ENCODE data around the gene NUCKS1. TPM values are rescaled to one million over a fixed set of nuclear protein-coding genes. Genes with fewer than 3 reads are reported as not detected.

The NUCKS1 gene
- total RNA-seq, 2 donors from 2014 or later, result 80.6 to 116 TPM

GRCh38 chr1:205681364-205681763 is 68.6 kb downstream of the NUCKS1 start:
- Histone ChIP-seq H3K36me3 (no peaks in the 10 kb centered on the region), H3K27ac (peak overlapping the region; percentile 33 to 83), H3K4me3 (no peak overlapping the region), H3K9me3 (no peaks in the 10 kb centered on the region), H3K4me1 (ENCODE audit: control insufficient read depth in 1 of 2, low read depth in 2 of 2) (peaks cover 18 to 32% of the 10 kb centered on the region in 2 donors), H3K27me3 (replicated peaks; ENCODE audit: insufficient read depth) (no peaks in the 10 kb centered on the region)
- TF ChIP-seq CTCF (IDR thresholded peaks at IDR 0.05), result no peak
- no peak for ATAC-seq (ENCODE audit: insufficient number of reproducible peaks, low FRiP score, low read depth)
- no peak for DNase-seq (ENCODE audit: low spot score)

- no peak for TF ChIP-seq CTCF (IDR thresholded peaks at IDR 0.05)
- H3K4me1 ChIP-seq (ENCODE audit: control insufficient read depth in 1 of 2, low read depth in 2 of 2), result peaks cover 18 to 40% of the 10 kb centered on the region in 2 donors
- H3K4me3 ChIP-seq, result peak within 1 kb of the TSS; percentile 83
- H3K9me3 ChIP-seq, result no peaks in the 10 kb centered on the region
- ATAC-seq (ENCODE audit: insufficient number of reproducible peaks, low FRiP score, low read depth), result no peak
- peak within 1 kb of the TSS; percentile 83 to 89 for H3K27ac ChIP-seq
- DNase-seq (ENCODE audit: low spot score), result no peak
- no peaks in the 10 kb centered on the region for H3K36me3 ChIP-seq
- no peaks in the 10 kb centered on the region for H3K27me3 ChIP-seq (replicated peaks; ENCODE audit: insufficient read depth)
Measured at GRCh38 chr1:205680073-205680851, 69.7 kb downstream of the NUCKS1 start, which contains the start of gene SLC45A3. Gene SLC45A3 (minus strand): TSS chr1:205680509. CDS start chr1:205664656, 15,853 bp downstream.

GRCh38 chr1:205678286-205679111 is 71.5 kb downstream of the NUCKS1 start:
- Histone ChIP-seq H3K9me3 (no peaks in the 10 kb centered on the region), H3K4me1 (ENCODE audit: control insufficient read depth in 1 of 2, low read depth in 2 of 2) (peaks cover 18 to 48% of the 10 kb centered on the region in 2 donors), H3K4me3 (peak overlapping the region; percentile 83), H3K36me3 (no peaks in the 10 kb centered on the region), H3K27me3 (replicated peaks; ENCODE audit: insufficient read depth) (no peaks in the 10 kb centered on the region), H3K27ac (peak overlapping the region; percentile 83 to 89)
- DNase-seq (ENCODE audit: low spot score) (no peak), ATAC-seq (ENCODE audit: insufficient number of reproducible peaks, low FRiP score, low read depth) (no peak)
- TF ChIP-seq CTCF (IDR thresholded peaks at IDR 0.05), result no peak

GRCh38 chr1:205677167-205677566 is 72.8 kb downstream of the NUCKS1 start:
- no peaks in the 10 kb centered on the region for H3K27me3 ChIP-seq (replicated peaks; ENCODE audit: insufficient read depth)
- no peaks in the 10 kb centered on the region for H3K9me3 ChIP-seq
- H3K36me3 ChIP-seq, result no peaks in the 10 kb centered on the region
- ATAC-seq (ENCODE audit: insufficient number of reproducible peaks, low FRiP score, low read depth) (no peak), DNase-seq (ENCODE audit: low spot score) (no peak)
- H3K27ac ChIP-seq, result no peak overlapping the region
- peaks cover 18 to 62% of the 10 kb centered on the region in 2 donors for H3K4me1 ChIP-seq (ENCODE audit: control insufficient read depth in 1 of 2, low read depth in 2 of 2)
- TF ChIP-seq CTCF (IDR thresholded peaks at IDR 0.05), result no peak
- H3K4me3 ChIP-seq, result no peak overlapping the region

- H3K4me1 ChIP-seq (ENCODE audit: control insufficient read depth in 1 of 2, low read depth in 2 of 2), result peaks cover 18 to 65% of the 10 kb centered on the region in 2 donors
- no peaks in the 10 kb centered on the region for H3K27me3 ChIP-seq (replicated peaks; ENCODE audit: insufficient read depth)
- TF ChIP-seq CTCF (IDR thresholded peaks at IDR 0.05), result no peak
- H3K27ac ChIP-seq, result no peak overlapping the region
- no peaks in the 10 kb centered on the region for H3K9me3 ChIP-seq
- ATAC-seq (ENCODE audit: insufficient number of reproducible peaks, low FRiP score, low read depth) (no peak), DNase-seq (ENCODE audit: low spot score) (no peak)
- no peak overlapping the region for H3K4me3 ChIP-seq
- H3K36me3 ChIP-seq, result no peaks in the 10 kb centered on the region
Measured at GRCh38 chr1:205676597-205676996, 73.4 kb downstream of the NUCKS1 start.

All from thoracic aorta (tissue), 2 donors.